AG10803 (cell line): ENCODE results near the gene ERN1.
A peak's percentile ranks its signal among the peaks of the same experiment; 100 is the strongest.

Source experiments
- DNase-seq: peaks from one replicate; pipeline ENCODE4 v3.0.0; 2010; ENCODE audit warnings: low read depth
- H3K4me3 ChIP-seq: 2 replicates; pipeline ENCODE4 v1.5.1; 2011; ENCODE audit warnings: mild to moderate bottlenecking, low read length, control low read depth
- CTCF ChIP-seq: conservative IDR thresholded peaks from 2 replicates; pipeline ENCODE4 v1.5.1; 2011; ENCODE audit warnings: mild to moderate bottlenecking, low read length, control low read depth, inconsistent platforms

The ERN1 gene

GRCh38 chr17:63998721-63999679 lies 130.9 kb downstream of the ERN1 start:
- no peak for DNase-seq
- H3K4me3 ChIP-seq: peak overlapping the region; percentile 70
- no peak for TF ChIP-seq CTCF

DNA sequence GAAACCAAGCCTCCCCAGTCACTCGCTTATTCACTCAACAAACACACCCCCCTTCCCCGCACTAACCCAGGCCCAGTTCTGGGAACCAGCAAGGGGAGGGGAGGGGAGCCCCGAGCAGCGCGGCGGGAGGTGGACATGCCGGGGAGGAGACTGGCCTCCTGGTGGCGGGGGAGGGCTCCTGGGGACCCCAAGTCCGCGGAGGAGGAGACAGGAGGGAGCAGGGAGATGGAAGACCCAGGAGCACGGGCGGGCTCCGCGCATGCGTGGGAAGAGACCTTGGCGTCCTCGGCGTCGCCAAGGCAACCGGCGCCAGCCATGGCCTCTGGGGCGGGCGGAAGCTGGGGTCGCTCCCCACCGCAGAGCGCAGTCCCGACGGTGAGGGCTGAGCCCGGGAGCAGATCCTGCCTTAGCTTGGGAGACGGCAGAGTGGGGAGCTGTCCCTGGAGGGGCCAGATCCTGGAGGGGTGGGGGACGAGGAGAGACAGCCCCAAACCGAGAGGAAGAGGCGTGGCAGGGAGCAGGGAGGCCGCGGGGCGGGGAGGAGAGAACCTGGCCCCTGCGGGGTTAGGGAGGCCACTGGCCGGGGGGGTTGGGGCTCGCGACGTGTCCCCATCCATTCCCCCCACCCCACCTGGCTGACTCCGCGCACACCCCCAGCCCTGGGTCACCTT lies 131.8 kb downstream of the ERN1 start, which contains the start of gene PRR29:
Gene PRR29, plus strand, starts transcription at position 302 of the 671 bp plus-strand sequence. Its CDS starts 14 bp downstream, at position 316.
- TF ChIP-seq CTCF: no peak
- peak within 1 kb of the TSS; percentile 70 for H3K4me3 ChIP-seq
- peak; percentile 36 for DNase-seq

GRCh38 chr17:63997341-63998048 lies 132.4 kb downstream of the ERN1 start:
- peak overlapping the region; percentile 70 for H3K4me3 ChIP-seq
- DNase-seq: no peak
- TF ChIP-seq CTCF: no peak

DNA sequence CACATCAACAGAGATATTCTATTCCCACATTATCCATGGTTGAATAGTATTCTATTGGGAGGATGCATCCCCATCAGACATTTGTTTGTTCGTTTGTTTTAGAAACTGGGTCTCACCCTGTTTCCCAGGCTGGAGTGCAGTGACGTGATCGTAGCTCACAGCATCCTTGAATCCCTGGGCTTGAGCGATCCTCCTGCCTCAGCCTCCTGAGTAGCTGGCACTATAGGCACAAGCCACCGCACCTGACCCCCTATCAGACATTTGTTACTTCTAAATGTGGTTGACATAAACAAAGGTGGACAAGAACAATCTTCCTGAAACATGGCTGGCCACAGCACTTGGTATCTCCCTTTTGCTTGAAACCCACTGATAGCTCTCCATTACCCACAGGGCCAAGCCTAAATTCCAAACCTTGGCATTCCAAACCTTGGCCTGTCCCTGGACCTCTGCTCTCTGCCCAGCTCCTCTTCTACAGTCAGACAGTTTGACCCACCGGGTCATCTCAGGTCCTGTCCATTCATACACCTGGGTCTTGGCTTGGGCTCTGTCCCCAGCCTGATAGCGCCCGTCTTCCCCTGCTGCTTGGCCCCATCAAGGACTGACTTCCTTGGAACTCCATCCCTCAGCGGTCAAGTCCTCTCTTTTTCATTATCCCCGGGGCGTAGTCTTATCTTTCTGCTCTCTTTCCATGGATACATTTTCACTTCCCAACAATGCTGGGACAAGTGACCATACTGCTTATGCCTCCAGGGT lies 133.3 kb downstream of the ERN1 start:
- no peak for DNase-seq
- TF ChIP-seq CTCF: no peak
- H3K4me3 ChIP-seq: no peak overlapping the region

GRCh38 chr17:63995626-63996025 lies 134.3 kb downstream of the ERN1 start:
- TF ChIP-seq CTCF: no peak
- no peak for DNase-seq
- no peak overlapping the region for H3K4me3 ChIP-seq

- no peak overlapping the region for H3K4me3 ChIP-seq
- no peak for TF ChIP-seq CTCF
- DNase-seq: no peak
Measured at GRCh38 chr17:63993368-63993985, 136.5 kb downstream of the ERN1 start.
